Measurements from ENCODE around the gene KCNJ12. TPM values are rescaled to one million over a fixed set of nuclear protein-coding genes. Genes with fewer than 3 reads are reported as not detected.
A peak's percentile ranks its signal among the peaks of the same experiment; 100 is the strongest.
"Not testable (repeated sequence)": the region's sequence is repeated elsewhere in the genome, so short reads cannot be mapped to it uniquely, and the experiment has no call there.

The KCNJ12 gene
- total RNA-seq (2016; rRNA removed; fragmentation: Illumina TruSeq; extraction: Trizol) (not detected in 2 replicates), polyA plus RNA-seq (2011; rRNA removed) (not detected in 2 replicates), polyA minus RNA-seq (2011; rRNA and poly(A)+ RNA removed; ENCODE audit: low replicate concordance) (7.5 TPM in 1 of 2 replicates, not detected in the other), Bru-seq, nascent RNA (not detected), BruChase-seq, experiment 1, labeled RNA remaining after a 6-hour chase (percentile 3 among the genes with signal in this experiment), BruChase-seq, experiment 2, labeled RNA remaining after a 2-hour chase (percentile 3 among the genes with signal in this experiment)
- total RNA-seq (2016; cell fraction: cytosol; rRNA removed; fragmentation: Illumina TruSeq; extraction: Trizol; ENCODE audit: low read depth) = not detected in 2 replicates
- total RNA-seq (2016; cell fraction: insoluble cytoplasmic fraction; rRNA removed; fragmentation: Illumina TruSeq; extraction: Trizol) = not detected in 2 replicates
- total RNA-seq (2016; cell fraction: membrane; rRNA removed; fragmentation: Illumina TruSeq; extraction: Trizol) = not detected in 2 replicates
- total RNA-seq (2016; cell fraction: nucleus; rRNA removed; fragmentation: Illumina TruSeq; extraction: Trizol) = not detected in 2 replicates
- polyA plus RNA-seq (2011; cell fraction: cytosol; rRNA removed) = not detected in 2 replicates
- not detected in 2 replicates for polyA plus RNA-seq (2011; cell fraction: nucleus; rRNA removed)
- not detected in 2 replicates for polyA plus RNA-seq (2012)
- not detected in 2 replicates for polyA plus RNA-seq (2016; cell fraction: cytosol; fragmentation: Illumina TruSeq; extraction: Trizol; ENCODE audit: low read depth)
- polyA plus RNA-seq (2016; cell fraction: insoluble cytoplasmic fraction; fragmentation: Illumina TruSeq; extraction: Trizol; ENCODE audit: low read depth) = not detected in 2 replicates
- not detected in 2 replicates for polyA plus RNA-seq (2016; cell fraction: membrane; fragmentation: Illumina TruSeq; extraction: Trizol; ENCODE audit: low read depth)
- polyA plus RNA-seq (2016; cell fraction: nucleus; fragmentation: Illumina TruSeq; extraction: Trizol; ENCODE audit: insufficient read depth, low read depth) = not detected in 2 replicates
- polyA minus RNA-seq (2011; cell fraction: cytosol; rRNA and poly(A)+ RNA removed) = not detected in 2 replicates
- 0.26 TPM in 1 of 2 replicates, not detected in the other for polyA minus RNA-seq (2011; cell fraction: nucleus; rRNA and poly(A)+ RNA removed)
- long read RNA-seq, experiment 1 = 0 reads
- long read RNA-seq, experiment 2 = 0 reads

DNA sequence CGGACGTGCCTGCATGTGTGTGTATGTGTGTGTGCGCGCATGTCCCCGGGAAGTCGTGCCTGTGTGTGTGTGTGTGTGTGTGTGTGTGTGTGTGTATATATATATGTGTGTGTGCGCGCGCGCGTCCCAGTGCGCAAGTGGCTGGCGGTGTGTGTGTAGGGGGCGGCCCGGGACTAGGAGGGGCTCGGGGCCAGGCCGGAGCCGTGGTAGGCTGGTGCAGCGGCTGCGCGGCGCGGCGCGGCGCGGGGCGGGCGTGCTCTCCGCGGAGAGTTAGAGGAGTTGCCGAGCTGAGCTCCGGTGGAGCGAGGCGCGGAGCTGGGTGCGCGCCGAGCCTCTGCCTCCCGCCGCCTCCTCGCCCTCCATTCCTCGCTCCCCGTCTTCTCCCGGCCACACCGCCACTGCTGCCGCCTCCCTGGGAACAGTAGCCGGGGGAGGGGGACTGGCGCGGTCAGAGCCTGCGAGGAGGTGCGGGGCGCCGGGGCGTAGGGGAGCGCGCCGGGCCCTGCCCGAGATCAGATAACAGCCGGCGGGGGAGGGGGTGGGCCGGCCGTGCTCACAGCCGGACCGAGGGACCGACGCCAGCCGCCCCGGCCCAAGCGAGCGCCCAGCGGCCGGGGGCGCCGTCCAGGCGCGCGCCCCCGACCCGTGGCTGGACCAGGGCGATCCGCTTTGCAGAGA, at the start of gene KCNJ12:
Gene KCNJ12, plus strand, starts transcription at position 277 of the 678 bp plus-strand sequence. CDS start 38,986 bp downstream, outside the sequence.
- TF ChIP-seq HNF4G (IDR thresholded peaks at IDR 0.05; ENCODE audit: borderline replicate concordance, low read depth, low read length) (no peak), HNF4G (CRISPR knock-in tag; IDR thresholded peaks at IDR 0.05; ENCODE audit: borderline replicate concordance, low read depth) (no peak), SRSF9 (IDR thresholded peaks at IDR 0.05; ENCODE audit: borderline replicate concordance, insufficient read depth, low read depth, low read length, poor library complexity, severe bottlenecking) (no peak), ZNF557 (CRISPR knock-in tag; IDR thresholded peaks at IDR 0.05) (no peak), ZKSCAN5 (CRISPR knock-in tag; IDR thresholded peaks at IDR 0.05) (no peak), SMAD3 (CRISPR knock-in tag; IDR thresholded peaks at IDR 0.05) (no peak), MIER2 (CRISPR knock-in tag; IDR thresholded peaks at IDR 0.05) (no peak)
- TF ChIP-seq, protein P1, sequence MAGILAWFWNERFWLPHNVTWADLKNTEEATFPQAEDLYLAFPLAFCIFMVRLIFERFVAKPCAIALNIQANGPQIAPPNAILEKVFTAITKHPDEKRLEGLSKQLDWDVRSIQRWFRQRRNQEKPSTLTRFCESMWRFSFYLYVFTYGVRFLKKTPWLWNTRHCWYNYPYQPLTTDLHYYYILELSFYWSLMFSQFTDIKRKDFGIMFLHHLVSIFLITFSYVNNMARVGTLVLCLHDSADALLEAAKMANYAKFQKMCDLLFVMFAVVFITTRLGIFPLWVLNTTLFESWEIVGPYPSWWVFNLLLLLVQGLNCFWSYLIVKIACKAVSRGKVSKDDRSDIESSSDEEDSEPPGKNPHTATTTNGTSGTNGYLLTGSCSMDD (CRISPR knock-in tag; IDR thresholded peaks at IDR 0.05) = no peak
- FAIRE-seq = no peak
- BruUV-seq (replicated peaks) = no TSS peak
- H3K9me3 ChIP-seq (ENCODE audit: low read length) = no peaks in the 10 kb centered on the region
- no peak within 1 kb of the TSS for H3K9ac ChIP-seq (ENCODE audit: insufficient read depth, low read depth, low read length)
- DNase-seq (ENCODE audit: low spot score) = no peak
- intact Hi-C loops (cut with micrococcal nuclease; ENCODE audit: unreplicated experiment) (no loop called here), in situ Hi-C loops (cut with HindIII; ENCODE audit: extremely low pct_ligation_motif_present, low pct_unique_long_range_greater_than_20kb) (no loop called here)
- no peak for ATAC-seq
- H3K4me3 ChIP-seq (replicated peaks in 1 of 3; ENCODE audit: insufficient read depth in 1 of 3, low read depth in 2 of 3, low read length in 3 of 3) = 0 out of 6 replicates have a peak within 1 kb of the TSS, but pooled peaks of 1 of the 3 experiments have one; percentile 4
- H3K27me3 ChIP-seq (ENCODE audit: control insufficient read depth in 1 of 2, insufficient read depth in 2 of 2, low read length in 2 of 2) = peaks cover 16 to 65% of the 10 kb centered on the region in 2 experiments
- ChIA-PET POLR2A (no interaction called here), CTCF (ENCODE audit: low intra/inter-chr PET ratio, low total read pairs) (no interaction called here)
- H2AFZ ChIP-seq (ENCODE audit: low read length) = no peak within 1 kb of the TSS
- no peaks in the 10 kb centered on the region for H4K20me1 ChIP-seq (ENCODE audit: insufficient read depth, low read length)
- no peak within 1 kb of the TSS for H3K4me2 ChIP-seq (ENCODE audit: low read depth, low read length)
- WGBS (ENCODE audit: low lambda C conversion rate) = no CpG with 5 or more reads among the region's 82 CpGs
- no peaks in the 10 kb centered on the region for H3K79me2 ChIP-seq (ENCODE audit: insufficient read depth, low read length)
- no peaks in the 10 kb centered on the region for H3K4me1 ChIP-seq (ENCODE audit: insufficient read depth, low read length)
- no peak within 1 kb of the TSS for H3K27ac ChIP-seq (ENCODE audit: extremely low read length, insufficient read depth, low read length)
- no peaks in the 10 kb centered on the region for H3K36me3 ChIP-seq (replicated peaks in 1 of 2; ENCODE audit: control insufficient read depth in 1 of 2, insufficient read depth in 2 of 2, low read length in 2 of 2)

DNA sequence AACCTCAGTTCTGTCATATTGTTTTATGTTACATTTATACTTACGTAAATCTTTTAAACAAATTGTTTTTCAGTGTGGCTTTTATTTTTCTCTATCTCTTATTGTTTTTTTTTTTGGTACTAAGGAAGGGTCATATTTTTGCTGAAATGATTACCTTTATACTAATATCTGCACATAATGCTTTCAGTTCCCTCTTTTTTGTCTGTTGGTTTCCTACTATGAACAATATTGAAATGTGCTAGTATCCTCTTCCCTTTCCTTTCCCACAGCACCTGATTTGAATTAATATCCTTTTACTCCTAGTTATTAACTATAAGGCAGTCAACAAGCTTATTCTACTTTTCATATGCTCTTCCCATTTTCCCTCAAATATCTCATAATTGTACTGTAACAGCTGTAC, 48.2 kb upstream of the KCNJ12 start:
- H3K27me3 ChIP-seq (ENCODE audit: control insufficient read depth in 1 of 2, insufficient read depth in 2 of 2, low read length in 2 of 2); H3K9me3 ChIP-seq (ENCODE audit: low read length); H2AFZ ChIP-seq (ENCODE audit: low read length); H3K79me2 ChIP-seq (ENCODE audit: insufficient read depth, low read length); FAIRE-seq; intact Hi-C loops (cut with micrococcal nuclease; ENCODE audit: unreplicated experiment); H3K4me2 ChIP-seq (ENCODE audit: low read depth, low read length); ATAC-seq; DNase-seq (ENCODE audit: low spot score); H3K36me3 ChIP-seq (replicated peaks in 1 of 2; ENCODE audit: control insufficient read depth in 1 of 2, insufficient read depth in 2 of 2, low read length in 2 of 2); CTCF ChIA-PET (ENCODE audit: low intra/inter-chr PET ratio, low total read pairs); H4K20me1 ChIP-seq (ENCODE audit: insufficient read depth, low read length); H3K4me3 ChIP-seq (replicated peaks in 1 of 3; ENCODE audit: insufficient read depth in 1 of 3, low read depth in 2 of 3, low read length in 3 of 3); in situ Hi-C loops (cut with HindIII; ENCODE audit: extremely low pct_ligation_motif_present, low pct_unique_long_range_greater_than_20kb); H3K4me1 ChIP-seq (ENCODE audit: insufficient read depth, low read length); H3K9ac ChIP-seq (ENCODE audit: insufficient read depth, low read depth, low read length); POLR2A ChIA-PET; BruUV-seq (replicated peaks); H3K27ac ChIP-seq (ENCODE audit: extremely low read length, insufficient read depth, low read length): not testable (repeated sequence)
- WGBS (ENCODE audit: low lambda C conversion rate) = 13% methylated on average over 1 of the region's 1 CpG

All from HepG2 (cell line).